ENCODE measurements around the gene GMDS. TPM values are rescaled to one million over a fixed set of nuclear protein-coding genes. Genes with fewer than 3 reads are reported as not detected.

The GMDS gene
- total RNA-seq (2022): 25.5 and 31.1 TPM in 2 replicates
- percentile 66 among the genes with signal in this experiment for Bru-seq, nascent RNA
- BruChase-seq, experiment 1, labeled RNA remaining after a 2-hour chase: percentile 67 among the genes with signal in this experiment
- BruChase-seq, experiment 2, labeled RNA remaining after a 6-hour chase: percentile 60 among the genes with signal in this experiment
- long read RNA-seq, transcript GMDS-202 (11 exons, 1,752 nt): major isoform, 65 of 87 reads
- long read RNA-seq, partial matches to known transcripts: 6 of 87 reads
- long read RNA-seq, other reads (novel, unspliced or antisense): 16 of 87 reads

DNA sequence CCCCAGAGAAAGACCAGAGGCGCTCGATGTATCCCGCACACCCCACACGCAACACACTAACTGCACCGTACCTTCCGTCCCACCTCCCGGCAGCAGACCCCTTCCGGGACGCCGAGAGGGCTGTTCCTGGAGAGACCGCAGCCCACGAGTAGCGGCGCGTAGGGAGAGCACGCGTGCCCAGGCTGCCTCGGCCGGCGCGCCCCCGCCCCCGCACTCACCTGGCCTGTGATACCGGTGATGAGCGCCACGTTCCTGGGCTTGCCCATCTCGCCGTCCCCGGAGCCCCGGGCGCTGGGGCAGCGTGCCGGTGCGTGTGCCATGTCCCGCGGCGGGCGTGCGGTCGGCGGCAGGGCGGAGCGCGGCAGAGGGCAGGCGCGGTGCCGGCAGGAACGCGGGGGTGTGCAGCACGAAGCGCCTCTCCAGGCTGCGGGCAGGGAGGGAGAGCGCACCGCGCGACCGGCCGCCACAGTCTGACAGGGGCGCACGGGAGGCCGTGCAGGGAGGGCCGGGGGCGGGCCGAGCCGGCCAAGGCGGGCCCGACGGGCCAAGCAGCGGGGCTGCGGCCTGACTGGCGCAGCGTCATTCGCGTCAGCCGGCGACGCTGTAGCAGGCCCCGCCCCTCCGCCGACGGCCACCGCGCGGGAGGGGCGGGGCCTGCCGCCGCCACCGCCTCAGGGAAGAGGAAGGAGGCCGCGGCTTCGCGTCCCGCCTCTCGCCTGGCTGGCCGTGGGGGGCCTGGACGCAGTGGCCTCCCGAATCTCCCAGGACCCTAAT, at the start of gene GMDS:
Gene GMDS (minus strand): TSS at position 503 of the 774 bp plus-strand sequence.
- Mint-ChIP-seq H3K4me3 (ENCODE audit: unreplicated experiment) (peak within 1 kb of the TSS; percentile 88), H3K4me1 (ENCODE audit: low read depth, unreplicated experiment) (peaks cover 17% of the 10 kb centered on the region), H3K27me3 (ENCODE audit: insufficient read depth, unreplicated experiment) (no peaks in the 10 kb centered on the region), H3K27ac (ENCODE audit: unreplicated experiment) (peak within 1 kb of the TSS; percentile 95), H3K36me3 (ENCODE audit: insufficient read depth, unreplicated experiment) (no peaks in the 10 kb centered on the region), H3K9me3 (ENCODE audit: unreplicated experiment) (no peaks in the 10 kb centered on the region)
- intact Hi-C loops (cut with micrococcal nuclease; ENCODE audit: unreplicated experiment): no loop called here
- Histone ChIP-seq H3K27me3 (replicated peaks; ENCODE audit: control insufficient read depth, insufficient read depth, low read length) (no peaks in the 10 kb centered on the region), H3K36me3 (ENCODE audit: control insufficient read depth, insufficient read depth, low read length) (no peaks in the 10 kb centered on the region), H3K4me3 (ENCODE audit: low read depth, low read length) (peak within 1 kb of the TSS; percentile 97), H3K9me3 (no peaks in the 10 kb centered on the region), H3K4me1 (peaks cover 5% of the 10 kb centered on the region; the same call in 1 of the 2 replicates)
- CTCF ChIA-PET: interaction anchor here (0.8 to 1.0 kb wide), 2 partner anchors 36 kb away, joined by 3 read pairs; no protein-coding TSS in a partner anchor
- POLR2A ChIA-PET: no interaction called here
- DNase-seq: peak; percentile 85 to 90
- no peak for TF ChIP-seq CTCF (IDR thresholded peaks at IDR 0.05; ENCODE audit: insufficient read depth in 1 of 2, low read depth in 1 of 2, low read length in 1 of 2, severe bottlenecking in 1 of 2, unreplicated experiment in 1 of 2)
- BruUV-seq (replicated peaks): no TSS peak

DNA sequence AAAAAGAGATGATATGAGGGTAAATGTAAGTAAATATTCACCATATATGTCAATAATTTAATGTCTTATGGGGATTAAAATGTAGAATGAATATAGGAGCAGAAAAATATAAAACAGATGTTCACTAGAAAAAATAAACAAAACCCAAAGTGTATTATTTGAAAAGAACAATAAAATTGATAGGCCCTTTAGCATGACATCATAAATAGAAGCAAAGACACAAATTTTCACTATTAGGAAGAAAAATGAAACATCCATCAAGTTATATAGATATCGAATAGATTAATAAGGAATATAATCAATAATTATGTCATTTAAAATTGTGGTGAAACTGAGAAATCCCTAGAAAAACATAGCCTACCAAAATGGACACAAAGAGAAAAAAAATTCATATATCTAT, 40.1 kb upstream of the GMDS start:
- H3K4me1 ChIP-seq: no peaks in the 10 kb centered on the region
- ChIA-PET CTCF (no interaction called here), POLR2A (no interaction called here)
- DNase-seq: no peak
- no peak overlapping the region for H3K27ac Mint-ChIP-seq (ENCODE audit: unreplicated experiment)
- no peaks in the 10 kb centered on the region for H3K4me1 Mint-ChIP-seq (ENCODE audit: low read depth, unreplicated experiment)
- H3K27me3 ChIP-seq (replicated peaks; ENCODE audit: control insufficient read depth, insufficient read depth, low read length): no peaks in the 10 kb centered on the region
- intact Hi-C loops (cut with micrococcal nuclease; ENCODE audit: unreplicated experiment): no loop called here
- H3K9me3 ChIP-seq: peaks cover 13% of the 10 kb centered on the region
- TF ChIP-seq CTCF (IDR thresholded peaks at IDR 0.05; ENCODE audit: insufficient read depth in 1 of 2, low read depth in 1 of 2, low read length in 1 of 2, severe bottlenecking in 1 of 2, unreplicated experiment in 1 of 2): no peak
- no TSS peak for BruUV-seq (replicated peaks)
- H3K36me3 ChIP-seq (ENCODE audit: control insufficient read depth, insufficient read depth, low read length): no peaks in the 10 kb centered on the region
- H3K36me3 Mint-ChIP-seq (ENCODE audit: insufficient read depth, unreplicated experiment): peaks cover 25% of the 10 kb centered on the region
- H3K4me3 ChIP-seq (ENCODE audit: low read depth, low read length): no peak overlapping the region
- peaks cover 69% of the 10 kb centered on the region for H3K9me3 Mint-ChIP-seq (ENCODE audit: unreplicated experiment)
- H3K4me3 Mint-ChIP-seq (ENCODE audit: unreplicated experiment): no peak overlapping the region
- no peaks in the 10 kb centered on the region for H3K27me3 Mint-ChIP-seq (ENCODE audit: insufficient read depth, unreplicated experiment)

- H3K36me3 ChIP-seq (ENCODE audit: control insufficient read depth, insufficient read depth, low read length): no peaks in the 10 kb centered on the region
- intact Hi-C loops (cut with micrococcal nuclease; ENCODE audit: unreplicated experiment): no loop called here
- Mint-ChIP-seq H3K9me3 (ENCODE audit: unreplicated experiment) (peaks cover 29% of the 10 kb centered on the region), H3K4me1 (ENCODE audit: low read depth, unreplicated experiment) (peaks cover 7% of the 10 kb centered on the region), H3K27ac (ENCODE audit: unreplicated experiment) (peak overlapping the region; percentile 69), H3K4me3 (ENCODE audit: unreplicated experiment) (no peak overlapping the region), H3K27me3 (ENCODE audit: insufficient read depth, unreplicated experiment) (no peaks in the 10 kb centered on the region), H3K36me3 (ENCODE audit: insufficient read depth, unreplicated experiment) (peaks cover 5% of the 10 kb centered on the region)
- no peaks in the 10 kb centered on the region for H3K27me3 ChIP-seq (replicated peaks; ENCODE audit: control insufficient read depth, insufficient read depth, low read length)
- no peak for TF ChIP-seq CTCF (IDR thresholded peaks at IDR 0.05; ENCODE audit: insufficient read depth in 1 of 2, low read depth in 1 of 2, low read length in 1 of 2, severe bottlenecking in 1 of 2, unreplicated experiment in 1 of 2)
- H3K9me3 ChIP-seq: 0 out of 2 replicates have a peak, but pooled peaks cover 3% of the 10 kb centered on the region
- ChIA-PET POLR2A (no interaction called here), CTCF (no interaction called here)
- no peaks in the 10 kb centered on the region; the same call in 1 of the 2 replicates for H3K4me1 ChIP-seq
- no peak for DNase-seq
- no peak overlapping the region for H3K4me3 ChIP-seq (ENCODE audit: low read depth, low read length)
- no TSS peak for BruUV-seq (replicated peaks)
Observed at GRCh38 chr6:2275892-2276242, 30.5 kb upstream of the GMDS start.

All from Caco-2 (cell line).